Measurements from ENCODE around the gene ASIC2.

GRCh38 chr17:33109336-33110072, 183.6 kb downstream of the ASIC2 start:
- TF ChIP-seq POLR2AphosphoS5 (IDR thresholded peaks at IDR 0.05; ENCODE audit: low read depth), result no peak
- TF ChIP-seq CTCF (IDR thresholded peaks at IDR 0.05; ENCODE audit: insufficient read depth, low read length), result no peak
- TF ChIP-seq REST (IDR thresholded peaks at IDR 0.05; ENCODE audit: insufficient replicate concordance, low read depth), result no peak

All from HL-60 (cell line).